OCI-LY7 (cell line): ENCODE measurements around the gene NUDT3. TPM values are rescaled to one million over a fixed set of nuclear protein-coding genes. Genes with fewer than 3 reads are reported as not detected.
A peak's percentile ranks its signal among the peaks of the same experiment; 100 is the strongest.

Experiments
- BruUV-seq: library from RNA; stranded (reverse); fragments of 400-500 nt; replicated peaks from 2 replicates; lab custom pipeline; 2021; lab: Mats Ljungman, UMichigan
- CTCF ChIA-PET: fragments of 300-600 bp; sonication (Branson Sonifier 250); formaldehyde crosslinking; loops from one replicate; lab custom pipeline; 2022; ENCODE audit warnings: antibody characterized with exemption; ENCODE audit not compliant: unreplicated experiment; lab: Charles Lee
- POLR2A ChIA-PET: fragments of 300-600 bp; sonication (Branson Sonifier 250); formaldehyde crosslinking; loops from one replicate; lab custom pipeline; 2022; ENCODE audit warnings: antibody characterized with exemption; lab: Charles Lee
- DNase-seq: peaks from one replicate; pipeline ENCODE4 v3.0.0-alpha.2; 2015; ENCODE audit warnings: low spot score
- H2AFZ ChIP-seq: fragments of 200-600 bp; sonication (generic), shearing (Covaris generic); 2 replicates; pipeline ENCODE4 v1.6.1; 2014; ENCODE audit warnings: mild to moderate bottlenecking, antibody characterized with exemption, low read length, moderate library complexity
- H3K27ac ChIP-seq: fragments of 200-600 bp; sonication (generic); 2 replicates; pipeline ENCODE4 v1.5.1; 2014; ENCODE audit warnings: mixed run types, low read depth, mild to moderate bottlenecking, moderate library complexity, low read length, inconsistent platforms; ENCODE audit not compliant: poor library complexity, severe bottlenecking
- H3K36me3 ChIP-seq: fragments of 200-600 bp; sonication (generic); 2 replicates; pipeline ENCODE4 v1.6.1; 2014; ENCODE audit warnings: mild to moderate bottlenecking, antibody characterized with exemption, low read length, moderate library complexity, mixed read lengths; ENCODE audit not compliant: insufficient read depth
- H3K4me1 ChIP-seq: fragments of 200-600 bp; sonication (generic); 2 replicates; pipeline ENCODE4 v1.5.1; 2014; ENCODE audit warnings: mild to moderate bottlenecking, low read length; ENCODE audit not compliant: insufficient read depth, poor library complexity, severe bottlenecking
- H3K4me2 ChIP-seq: fragments of 200-600 bp; sonication (generic); 2 replicates; pipeline ENCODE4 v1.6.1; 2014; ENCODE audit warnings: mild to moderate bottlenecking, low read length
- H3K4me3 ChIP-seq: fragments of 200-600 bp; sonication (generic); 2 replicates; pipeline ENCODE4 v1.5.1; 2014; ENCODE audit warnings: mild to moderate bottlenecking, low read depth, low read length; ENCODE audit not compliant: poor library complexity, severe bottlenecking
- H3K79me2 ChIP-seq: fragments of 200-600 bp; sonication (generic); 2 replicates; pipeline ENCODE4 v1.6.1; 2016; ENCODE audit warnings: low read depth, mild to moderate bottlenecking, low read length, moderate library complexity, mixed read lengths; ENCODE audit not compliant: insufficient read depth
- H3K9me2 ChIP-seq: fragments of 200-600 bp; sonication (generic); 2 replicates; pipeline ENCODE4 v1.6.1; 2016; ENCODE audit warnings: mild to moderate bottlenecking, low read length, mixed read lengths; ENCODE audit not compliant: insufficient read depth
- H3K9me3 ChIP-seq: fragments of 200-600 bp; sonication (generic); 2 replicates; pipeline ENCODE4 v1.6.1; 2014; ENCODE audit warnings: mild to moderate bottlenecking, mixed run types, low read length, mixed read lengths
- H4K20me1 ChIP-seq: fragments of 200-600 bp; sonication (generic); 2 replicates; pipeline ENCODE4 v1.6.1; 2014; ENCODE audit warnings: mild to moderate bottlenecking, antibody characterized with exemption, low read length, moderate library complexity, mixed read lengths; ENCODE audit not compliant: insufficient read depth
- EZH2phosphoT487 ChIP-seq: fragments of 200-600 bp; sonication (generic); IDR thresholded peaks from 2 replicates; pipeline ENCODE4 v1.6.1; 2018; ENCODE audit warnings: low read depth, borderline replicate concordance, mild to moderate bottlenecking, mixed run types, antibody characterized with exemption, low read length, moderate library complexity, mixed read lengths
- intact Hi-C: fragments of 100-400 bp; cut with micrococcal nuclease; formaldehyde crosslinking; loops from one replicate; pipeline ENCODE4 v1.10.0; 2022; ENCODE audit not compliant: unreplicated experiment
- total RNA-seq, 2 experiments: library from RNA; depleted of rRNA in 1 of 2; stranded (reverse); fragments of >200 nt in 1 of 2; shearing (Covaris generic) in 1 of 2; gene quantifications; 2 replicates each; pipeline ENCODE4 v1.2.3, GENCODE V29; 2014 to 2022
- TF ChIP-seq, protein P1 (sequence below): fragments of 200-600 bp; sonication (generic); conservative IDR thresholded peaks from 2 replicates; pipeline ENCODE4 v1.5.1; 2014; ENCODE audit warnings: mild to moderate bottlenecking, antibody characterized with exemption, low read length, moderate library complexity, mixed read lengths

The NUDT3 gene
- total RNA-seq, 2 experiments from 2014 or later: 30.7 to 43.0 TPM

DNA sequence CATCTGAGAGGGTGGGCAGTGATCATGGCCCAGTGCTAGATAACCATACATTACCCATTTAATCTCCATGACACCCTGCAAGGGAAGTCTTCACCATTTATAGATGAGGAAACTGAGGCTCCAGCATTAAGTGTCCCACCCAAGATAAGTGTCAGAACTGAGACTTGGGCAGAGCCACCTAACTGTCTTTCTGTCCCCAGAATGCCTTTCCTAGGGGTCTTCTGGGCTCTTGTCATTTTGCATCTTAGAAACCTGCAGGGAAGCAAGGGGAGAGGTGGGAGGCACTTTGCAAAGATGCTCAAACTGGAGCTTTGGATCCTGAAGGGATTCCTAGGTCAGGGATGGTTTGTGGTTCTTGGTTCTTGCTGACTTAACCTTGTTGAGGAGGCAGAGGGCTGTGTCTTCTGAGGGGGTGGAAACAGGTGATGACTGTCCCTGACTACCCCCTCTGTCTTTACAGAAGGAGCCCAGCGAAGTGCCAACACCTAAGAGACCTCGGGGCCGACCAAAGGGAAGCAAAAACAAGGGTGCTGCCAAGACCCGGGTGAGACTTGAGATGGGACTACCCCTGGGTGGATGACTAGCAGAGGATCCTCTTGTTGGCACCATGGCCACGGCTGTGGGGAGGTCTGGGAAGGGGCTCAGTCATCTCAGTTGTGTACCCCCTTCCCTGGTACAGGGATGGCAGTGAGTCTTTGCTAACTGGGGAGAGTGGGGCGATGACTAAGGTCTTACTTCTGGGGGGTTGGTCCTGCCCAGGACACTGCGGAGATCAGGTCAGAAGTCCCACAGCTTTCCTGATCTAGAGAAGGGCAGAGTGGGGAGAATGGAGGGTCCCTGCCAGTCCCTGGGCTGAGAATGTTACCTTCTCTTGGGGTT lies 150.0 kb downstream of the NUDT3 start:
- Histone ChIP-seq H4K20me1 (peaks cover 42% of the 10 kb centered on the region), H3K9me2 (no peaks in the 10 kb centered on the region), H3K27ac (no peak overlapping the region), H3K4me1 (peaks cover 64% of the 10 kb centered on the region), H3K79me2 (peaks cover 48% of the 10 kb centered on the region), H3K36me3 (peaks cover 94% of the 10 kb centered on the region), H3K9me3 (no peaks in the 10 kb centered on the region), H3K4me2 (no peak overlapping the region; the same call in 1 of the 2 replicates), H2AFZ (no peak overlapping the region), H3K4me3 (no peak overlapping the region)
- BruUV-seq: no TSS peak
- CTCF ChIA-PET: no interaction called here
- DNase-seq: no peak
- TF ChIP-seq EZH2phosphoT487: no peak
- TF ChIP-seq, protein P1, sequence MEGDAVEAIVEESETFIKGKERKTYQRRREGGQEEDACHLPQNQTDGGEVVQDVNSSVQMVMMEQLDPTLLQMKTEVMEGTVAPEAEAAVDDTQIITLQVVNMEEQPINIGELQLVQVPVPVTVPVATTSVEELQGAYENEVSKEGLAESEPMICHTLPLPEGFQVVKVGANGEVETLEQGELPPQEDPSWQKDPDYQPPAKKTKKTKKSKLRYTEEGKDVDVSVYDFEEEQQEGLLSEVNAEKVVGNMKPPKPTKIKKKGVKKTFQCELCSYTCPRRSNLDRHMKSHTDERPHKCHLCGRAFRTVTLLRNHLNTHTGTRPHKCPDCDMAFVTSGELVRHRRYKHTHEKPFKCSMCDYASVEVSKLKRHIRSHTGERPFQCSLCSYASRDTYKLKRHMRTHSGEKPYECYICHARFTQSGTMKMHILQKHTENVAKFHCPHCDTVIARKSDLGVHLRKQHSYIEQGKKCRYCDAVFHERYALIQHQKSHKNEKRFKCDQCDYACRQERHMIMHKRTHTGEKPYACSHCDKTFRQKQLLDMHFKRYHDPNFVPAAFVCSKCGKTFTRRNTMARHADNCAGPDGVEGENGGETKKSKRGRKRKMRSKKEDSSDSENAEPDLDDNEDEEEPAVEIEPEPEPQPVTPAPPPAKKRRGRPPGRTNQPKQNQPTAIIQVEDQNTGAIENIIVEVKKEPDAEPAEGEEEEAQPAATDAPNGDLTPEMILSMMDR: no peak
- intact Hi-C loops: no loop called here
- POLR2A ChIA-PET: no interaction called here

DNA sequence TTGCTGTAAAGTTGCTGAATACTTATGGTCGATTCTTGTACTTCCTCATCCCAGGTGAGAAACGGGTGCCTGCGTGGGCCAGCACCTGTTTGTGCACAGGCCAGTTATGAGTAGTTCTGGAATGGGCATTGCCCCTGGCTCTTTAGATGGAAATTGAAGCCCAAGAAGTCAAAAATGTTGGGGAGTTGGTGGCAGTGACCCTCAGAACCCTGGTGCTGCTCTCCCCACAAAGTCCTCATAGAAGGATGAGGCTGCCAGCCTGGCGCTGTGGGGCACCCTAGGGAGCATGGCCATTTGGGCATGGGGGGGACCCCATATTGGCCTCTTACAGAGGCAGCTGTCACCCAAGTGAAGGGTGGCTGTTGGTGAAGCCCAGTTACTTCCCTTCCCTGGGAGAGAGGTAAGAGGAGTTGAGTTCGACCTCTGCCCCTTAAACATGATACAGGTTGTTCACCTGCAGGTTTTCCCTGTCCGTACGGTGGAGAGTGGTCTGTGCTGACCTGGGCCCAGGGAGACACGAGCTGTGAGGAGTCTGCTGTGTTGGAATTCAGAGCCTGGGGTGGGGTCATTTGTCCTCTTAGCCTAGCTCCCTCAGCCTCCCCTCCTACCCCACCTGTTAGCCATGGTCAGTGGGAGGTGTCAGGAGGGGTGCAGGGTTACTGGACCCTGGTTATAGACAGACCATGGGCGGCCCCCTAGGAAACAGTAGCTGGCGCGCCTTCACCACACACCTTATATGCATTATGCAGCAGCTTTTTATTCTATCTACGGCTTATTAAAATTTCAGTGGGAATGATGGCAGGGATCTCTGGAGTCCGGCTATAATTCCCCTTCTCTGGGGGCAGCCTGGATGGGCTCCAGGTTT lies 150.9 kb downstream of the NUDT3 start:
- ChIA-PET POLR2A (interaction anchor here (0.6 kb wide), 1 partner anchor 77 kb away, joined by 4 read pairs; no protein-coding TSS in a partner anchor), CTCF (no interaction called here)
- Histone ChIP-seq H3K79me2 (peaks cover 52% of the 10 kb centered on the region), H3K4me1 (peaks cover 56% of the 10 kb centered on the region), H2AFZ (no peak overlapping the region), H3K4me3 (no peak overlapping the region), H3K9me2 (no peaks in the 10 kb centered on the region), H3K36me3 (peaks cover 88% of the 10 kb centered on the region), H3K27ac (no peak overlapping the region), H4K20me1 (peaks cover 42% of the 10 kb centered on the region), H3K4me2 (peak overlapping the region; percentile 82; the same call in 1 of the 2 replicates), H3K9me3 (no peaks in the 10 kb centered on the region)
- intact Hi-C loops: no loop called here
- TF ChIP-seq, protein P1: no peak
- TF ChIP-seq EZH2phosphoT487: no peak
- BruUV-seq: no TSS peak
- DNase-seq: no peak
